Heart right ventricle (tissue), 16 donors: ENCODE measurements around the gene IL16. TPM values are rescaled to one million over a fixed set of nuclear protein-coding genes. Genes with fewer than 3 reads are reported as not detected.
A peak's percentile ranks its signal among the peaks of the same experiment; 100 is the strongest.

ENCODE experiments used
- ATAC-seq, 8 donors: fragments of 200-7000 bp; cut with Tn5 transposase; one replicate each; pipeline ENCODE4 v1.9.1; 2020; ENCODE audit warnings: mild to moderate bottlenecking in 8 of 8, moderate library complexity in 8 of 8, moderate number of reproducible peaks in 1 of 8
- DNase-seq, 2 donors: peaks; one replicate each; pipeline ENCODE4 v3.0.0-alpha.2; 2020
- H3K27ac ChIP-seq, 10 donors: fragments of 200-600 bp; sonication (generic) in 2 of 10; one replicate each; pipeline versions ENCODE4 v1.5.0 to v1.8.0; 2020 to 2022; ENCODE audit warnings: mild to moderate bottlenecking in 3 of 10
- H3K27me3 ChIP-seq, 7 donors: fragments of 200-600 bp; one replicate each; pipeline ENCODE4 v1.8.0; 2021 to 2022; ENCODE audit warnings: mild to moderate bottlenecking in 2 of 7
- H3K36me3 ChIP-seq, 9 donors: fragments of 200-600 bp; sonication (generic) in 1 of 9; one replicate each; pipeline versions ENCODE4 v1.5.0 to v1.8.0; 2020 to 2022; ENCODE audit warnings: mild to moderate bottlenecking in 2 of 9
- H3K4me1 ChIP-seq, 9 donors: fragments of 200-600 bp; sonication (generic) in 1 of 9; one replicate each; pipeline versions ENCODE4 v1.5.0 to v1.8.0; 2020 to 2022; ENCODE audit warnings: mild to moderate bottlenecking in 4 of 9
- H3K4me3 ChIP-seq, 10 donors: fragments of 200-600 bp; sonication (generic) in 2 of 10; one replicate each; pipeline versions ENCODE4 v1.5.0 to v1.8.0; 2020 to 2022; ENCODE audit warnings: mild to moderate bottlenecking in 7 of 10, moderate library complexity in 2 of 10
- H3K9me3 ChIP-seq, 11 donors: fragments of 200-600 bp in 10 of 11; sonication (generic) in 2 of 11; one replicate each; pipeline versions ENCODE4 v1.5.0 to v1.8.0; 2013 to 2022; ENCODE audit warnings: mild to moderate bottlenecking in 2 of 11, control low read depth in 1 of 11, moderate library complexity in 1 of 11
- CTCF ChIP-seq, 9 donors: fragments of 200-600 bp; sonication (generic) in 2 of 9; IDR thresholded peaks; one replicate each; pipeline versions ENCODE4 v1.5.0 to v1.8.0; 2021 to 2022; ENCODE audit warnings: antibody characterized with exemption in 9 of 9, mild to moderate bottlenecking in 5 of 9, moderate library complexity in 1 of 9
- WGBS, 2 donors: extraction: QIAGEN DNeasy Blood & Tissue Kit; methylation state at CpG; one replicate each; pipeline ENCODE4 v1.1.7; 2013; ENCODE audit warnings: inconsistent platforms in 1 of 2; 5-methylcytosine and 5-hydroxymethylcytosine counted together
- intact Hi-C, 10 donors: fragments of 100-400 bp; cut with DNase I; formaldehyde crosslinking; loops; one replicate each; pipeline versions ENCODE4 v1.11.1 to v1.14.2; 2022
- polyA plus RNA-seq, 2 donors: library from polyadenylated mRNA; stranded (reverse); fragments of 200-250 nt; gene quantifications; one replicate each; pipeline ENCODE4 v1.2.3, GENCODE V29; 2013
- total RNA-seq, 10 donors: library from RNA; stranded (reverse); fragmentation: NEBNext Ultra II Directional in 3 of 10; extraction: Animal tissue kit (Norgen Biotek cat#: 25700) in 3 of 10; gene quantifications; one replicate each; pipeline versions ENCODE4 v1.2.1 to v1.2.4, GENCODE V29; 2021 to 2023
- donor health status: Arrhythmogenic right ventricular cardiomyopathy.
- donor health status: ischemic (EF 13 %, LVEDD 7.1; RV severe dilation, severe dysfunction).
- donor health status: healthy with polysubstance abuse.
- donor health status: DM: no; HTN: yes; CAD: no.
- donor health status: DM: no; HTN: no; CAD: no.
- donor health status: ischemic (EF 25% LVEDD 6.9; RV normal size, moderate dysfunction).
- donor health status: ischemic (EF 25% LVEDD 5.7; RV mildly dilated, moderate dysfunction).
- donor health status: healthy.
- donor health status: DM: yes; HTN: yes; CAD: no.
- donor health status: Ischemic cardiomyopathy.
- donor health status: ischemic (EF 35%, LVEDD 5.7; RV mildly dilated, moderate dysfunction).
- donor health status: nonischemic (EF 11% LVEDD 7.7; RV severe dilation, severe dysfunction).
- donor health status: DM: yes; HTN: yes; CAD: no.
- donor health status: PGD.
- donor health status: ischemic (EF 29% LVEDD 5.4; RV normal size, mild dysfunction).
- donor health status: nonischemic (EF 23%, LVEDD 6.1; RV moderate dilation, normal function).

Gene IL16
- total and polyA plus RNA-seq, 12 donors = 3.3 to 13.1 (median 4.2) TPM

- no peak for DNase-seq
- Histone ChIP-seq H3K27me3 (no peaks in the 10 kb centered on the region), H3K36me3 (peaks cover 0 to 61% (median 0%) of the 10 kb centered on the region in 9 donors), H3K4me1 (peaks cover 0 to 39% (median 4%) of the 10 kb centered on the region in 9 donors), H3K4me3 (no peak overlapping the region), H3K27ac (peak overlapping the region in 1 of 10 donors; percentile 67), H3K9me3 (no peaks in the 10 kb centered on the region)
- TF ChIP-seq CTCF (IDR thresholded peaks at IDR 0.05) = no peak
- no peak for ATAC-seq
- 93 to 96% methylated on average over 6 of the region's 6 CpGs for WGBS, 2 donors
- intact Hi-C loops = loop anchor here in 1 of 10 donors (10.0 kb wide), 1 partner anchor 49 kb away; no protein-coding TSS in a partner anchor
Observed at GRCh38 chr15:81285461-81285860, 88.8 kb downstream of the IL16 start.

GRCh38 chr15:81286621-81287121, 90.0 kb downstream of the IL16 start:
- no peak for TF ChIP-seq CTCF (IDR thresholded peaks at IDR 0.05)
- peak overlapping the region in 1 of 10 donors; percentile 67 for H3K27ac ChIP-seq
- WGBS, 2 donors = 72 to 84% methylated on average over 2 of the region's 2 CpGs
- H3K27me3 ChIP-seq = no peaks in the 10 kb centered on the region
- peaks cover 0 to 43% (median 4%) of the 10 kb centered on the region in 9 donors for H3K4me1 ChIP-seq
- ATAC-seq (peak in 1 of 8 donors; percentile 39), DNase-seq (no peak)
- peaks cover 0 to 61% (median 0%) of the 10 kb centered on the region in 9 donors for H3K36me3 ChIP-seq
- intact Hi-C loops = loop anchor here in 1 of 10 donors (10.0 kb wide), 1 partner anchor 48 kb away; no protein-coding TSS in a partner anchor
- H3K9me3 ChIP-seq = no peaks in the 10 kb centered on the region
- H3K4me3 ChIP-seq = no peak overlapping the region

GRCh38 chr15:81288040-81288439, 91.4 kb downstream of the IL16 start:
- Histone ChIP-seq H3K4me1 (peaks cover 0 to 55% (median 4%) of the 10 kb centered on the region in 9 donors), H3K27ac (no peak overlapping the region), H3K27me3 (no peaks in the 10 kb centered on the region), H3K36me3 (peaks cover 0 to 53% (median 0%) of the 10 kb centered on the region in 9 donors), H3K9me3 (no peaks in the 10 kb centered on the region), H3K4me3 (no peak overlapping the region)
- intact Hi-C loops = loop anchor here in 1 of 10 donors (10.0 kb wide), 1 partner anchor 47 kb away; no protein-coding TSS in a partner anchor
- 67 to 71% methylated on average over 3 of the region's 3 CpGs for WGBS, 2 donors
- ATAC-seq = no peak
- DNase-seq = no peak
- TF ChIP-seq CTCF (IDR thresholded peaks at IDR 0.05) = no peak

GRCh38 chr15:81288616-81289015, 91.9 kb downstream of the IL16 start:
- ATAC-seq (no peak), DNase-seq (no peak)
- peaks cover 0 to 60% (median 4%) of the 10 kb centered on the region in 9 donors for H3K4me1 ChIP-seq
- no peaks in the 10 kb centered on the region for H3K27me3 ChIP-seq
- TF ChIP-seq CTCF (IDR thresholded peaks at IDR 0.05) = no peak
- no peaks in the 10 kb centered on the region for H3K9me3 ChIP-seq
- H3K4me3 ChIP-seq = no peak overlapping the region
- no peak overlapping the region for H3K27ac ChIP-seq
- 82 to 88% methylated on average over 8 of the region's 8 CpGs for WGBS, 2 donors
- intact Hi-C loops = loop anchor here in 1 of 10 donors (10.0 kb wide), 1 partner anchor 46 kb away; no protein-coding TSS in a partner anchor
- H3K36me3 ChIP-seq = peaks cover 0 to 53% (median 0%) of the 10 kb centered on the region in 9 donors
